Measurements from ENCODE around the gene HTR6.

- TF ChIP-seq POLR2AphosphoS5 (IDR thresholded peaks at IDR 0.05; ENCODE audit: low read depth, low read length): no peak
- TF ChIP-seq POLR2A (IDR thresholded peaks at IDR 0.05; ENCODE audit: low read depth, low read length): no peak
- TF ChIP-seq TAF1 (IDR thresholded peaks at IDR 0.05; ENCODE audit: low read depth, low read length): no peak
- no peak for TF ChIP-seq SPI1 (IDR thresholded peaks at IDR 0.05; ENCODE audit: low read depth, low read length)
- no peak for TF ChIP-seq POU2F2 (IDR thresholded peaks at IDR 0.05; ENCODE audit: low read depth, low read length)
- TF ChIP-seq PAX5 (IDR thresholded peaks at IDR 0.05; ENCODE audit: insufficient read depth, low read length, severe bottlenecking): no peak
Measured at GRCh38 chr1:19656780-19657466, 7.8 kb upstream of the HTR6 start.

Measured in GM12891 (cell line).